HEK293 (cell line): ENCODE measurements around the gene CITED4.

Experiments used
- CTCF ChIA-PET: fragments of 350-600 bp; formaldehyde crosslinking; extraction: SDS; loops from one replicate; lab custom pipeline; 2021; ENCODE audit warnings: antibody characterized with exemption; lab: Yijun Ruan, JAX
- POLR2A ChIA-PET: fragments of 300-600 bp; formaldehyde crosslinking; extraction: SDS; loops from one replicate; lab custom pipeline; 2020; ENCODE audit warnings: antibody characterized with exemption, inconsistent platforms; lab: Yijun Ruan, JAX
- H3K27ac ChIP-seq: fragments of 200-500 bp; sonication (Bioruptor generic); 2 replicates; pipeline ENCODE4 v1.5.1; 2014; ENCODE audit warnings: low read depth, low read length, control low read depth, inconsistent platforms; ENCODE audit errors: extremely low read depth
- H3K36me3 ChIP-seq, 2 experiments: fragments of 200-500 bp in 1 of 2; sonication (Bioruptor generic) in 1 of 2; 1 replicate in 1 of 2; 2 replicates in 1 of 2; pipeline ENCODE4 v1.5.1; 2014 to 2017; ENCODE audit warnings: inconsistent platforms in 2 of 2, low read length in 2 of 2; ENCODE audit not compliant: control insufficient read depth in 2 of 2, insufficient read depth in 1 of 2
- H3K4me1 ChIP-seq: fragments of 200-500 bp; sonication (Bioruptor generic); 2 replicates; pipeline ENCODE4 v1.5.1; 2014; ENCODE audit warnings: mild to moderate bottlenecking, low read length, inconsistent platforms; ENCODE audit not compliant: control insufficient read depth, insufficient read depth
- H3K4me3 ChIP-seq: 2 replicates; pipeline ENCODE4 v1.5.1; 2011; ENCODE audit warnings: low read depth, mild to moderate bottlenecking, control low read depth, low read length, moderate library complexity
- H3K9me3 ChIP-seq: fragments of 200-500 bp; sonication (Bioruptor generic); 2 replicates; pipeline ENCODE4 v1.5.1; 2014; ENCODE audit warnings: low read depth, low read length, inconsistent platforms; ENCODE audit not compliant: control insufficient read depth, insufficient read depth
- BCL11B ChIP-seq: fragments of 450-650 bp; formaldehyde crosslinking; IDR thresholded peaks from 2 replicates; pipeline ENCODE4 v1.5.1; 2016; ENCODE audit warnings: low read depth, missing biosample characterization, missing genetic modification characterization
- EGR2 ChIP-seq: fragments of 450-650 bp; formaldehyde crosslinking; IDR thresholded peaks from 2 replicates; pipeline ENCODE4 v1.5.1; 2016; ENCODE audit warnings: low read depth, missing biosample characterization, missing genetic modification characterization
- IKZF3 ChIP-seq: fragments of 450-650 bp; IDR thresholded peaks from 2 replicates; pipeline ENCODE4 v1.5.0; 2018; ENCODE audit warnings: missing biosample characterization, mild to moderate bottlenecking, missing genetic modification characterization, moderate library complexity
- KLF1 ChIP-seq: fragments of 450-650 bp; formaldehyde crosslinking; IDR thresholded peaks from 2 replicates; pipeline ENCODE4 v1.5.1; 2016; ENCODE audit warnings: missing biosample characterization, missing genetic modification characterization
- ZFHX2 ChIP-seq: fragments of 450-650 bp; formaldehyde crosslinking; conservative IDR thresholded peaks from 2 replicates; pipeline ENCODE4 v1.5.1; 2016; ENCODE audit warnings: missing biosample characterization, missing genetic modification characterization
- ZNF146 ChIP-seq: fragments of 450-650 bp; formaldehyde crosslinking; IDR thresholded peaks from 2 replicates; pipeline ENCODE4 v1.5.1; 2016; ENCODE audit warnings: missing biosample characterization, missing genetic modification characterization
- ZNF211 ChIP-seq: fragments of 450-650 bp; formaldehyde crosslinking; IDR thresholded peaks from 2 replicates; pipeline ENCODE4 v1.5.1; 2016; ENCODE audit warnings: low read depth, missing biosample characterization, missing genetic modification characterization
- ZNF398 ChIP-seq: fragments of 450-650 bp; formaldehyde crosslinking; IDR thresholded peaks from 2 replicates; pipeline ENCODE4 v1.5.1; 2017; ENCODE audit warnings: missing biosample characterization, missing genetic modification characterization
- ZNF449 ChIP-seq: fragments of 450-650 bp; formaldehyde crosslinking; IDR thresholded peaks from 2 replicates; pipeline ENCODE4 v1.5.1; 2017; ENCODE audit warnings: missing biosample characterization, mild to moderate bottlenecking, missing genetic modification characterization, moderate library complexity
- ZNF510 ChIP-seq: fragments of 450-650 bp; formaldehyde crosslinking; IDR thresholded peaks from 2 replicates; pipeline ENCODE4 v1.5.1; 2018; ENCODE audit warnings: mild to moderate bottlenecking, missing genetic modification characterization, missing biosample characterization; ENCODE audit not compliant: insufficient replicate concordance
- ZNF513 ChIP-seq: fragments of 450-650 bp; IDR thresholded peaks from 2 replicates; pipeline ENCODE4 v1.5.1; 2018; ENCODE audit warnings: missing biosample characterization, missing genetic modification characterization
- ZNF707 ChIP-seq: fragments of 450-650 bp; formaldehyde crosslinking; IDR thresholded peaks from 2 replicates; pipeline ENCODE4 v1.5.1; 2016; ENCODE audit warnings: missing biosample characterization, missing genetic modification characterization
- ZNF776 ChIP-seq: fragments of 450-650 bp; formaldehyde crosslinking; IDR thresholded peaks from 2 replicates; pipeline ENCODE4 v1.5.0; 2017; ENCODE audit warnings: missing biosample characterization, missing genetic modification characterization, borderline replicate concordance
- ZSCAN16 ChIP-seq: fragments of 450-650 bp; formaldehyde crosslinking; IDR thresholded peaks from 2 replicates; pipeline ENCODE4 v1.5.1; 2016; ENCODE audit warnings: missing biosample characterization, missing genetic modification characterization
- ZSCAN23 ChIP-seq: fragments of 450-650 bp; formaldehyde crosslinking; IDR thresholded peaks from 2 replicates; pipeline ENCODE4 v1.5.1; 2016; ENCODE audit warnings: missing biosample characterization, missing genetic modification characterization
- ZSCAN30 ChIP-seq: fragments of 450-650 bp; IDR thresholded peaks from 2 replicates; pipeline ENCODE4 v1.5.1; 2018; ENCODE audit warnings: missing biosample characterization, mild to moderate bottlenecking, missing genetic modification characterization, moderate library complexity

CITED4 gene

GRCh38 chr1:40847023-40847745 is 15.0 kb downstream of the CITED4 start (continued):
- TF ChIP-seq ZSCAN23 (tag by site-specific recombination) = no peak
- TF ChIP-seq ZNF398 (tag by site-specific recombination) = no peak
- TF ChIP-seq ZNF146 = no peak
- TF ChIP-seq ZNF510 (tag by site-specific recombination) = no peak
- no peak for TF ChIP-seq KLF1 (tag by site-specific recombination)
- no peak for TF ChIP-seq ZNF211 (tag by site-specific recombination)
- TF ChIP-seq ZNF776 (tag by site-specific recombination) = no peak
- no peak for TF ChIP-seq IKZF3 (tag by site-specific recombination)
- TF ChIP-seq ZSCAN30 (tag by site-specific recombination) = no peak

GRCh38 chr1:40845895-40846294 is 16.3 kb downstream of the CITED4 start:
- Histone ChIP-seq H3K4me3 (no peak overlapping the region), H3K4me1 (no peaks in the 10 kb centered on the region), H3K36me3 (no peaks in the 10 kb centered on the region), H3K27ac (no peak overlapping the region), H3K9me3 (no peaks in the 10 kb centered on the region)
- ChIA-PET CTCF (interaction anchor here (1.9 to 17.3 kb wide), 3 partner anchors 71 to 107 kb away, joined by 7 to 415 read pairs (median 8); no protein-coding TSS in a partner anchor), POLR2A (no interaction called here)
- peak; percentile 62 for TF ChIP-seq ZNF146
- TF ChIP-seq ZNF707 (tag by site-specific recombination) = no peak
- no peak for TF ChIP-seq ZNF449 (tag by site-specific recombination)
- no peak for TF ChIP-seq BCL11B (tag by site-specific recombination)

- POLR2A ChIA-PET = no interaction called here
These were observed 17.0 kb downstream of the CITED4 start for GRCh38 chr1:40844887-40845878.

More at GRCh38 chr1:40844887-40845878, 17.0 kb downstream of the CITED4 start:
- H3K36me3 ChIP-seq = no peaks in the 10 kb centered on the region
- no peaks in the 10 kb centered on the region for H3K4me1 ChIP-seq
- no peak overlapping the region for H3K4me3 ChIP-seq
- CTCF ChIA-PET = interaction anchor here (0.8 to 2.1 kb wide), 4 partner anchors 71 to 549 kb away, joined by 3 to 8 read pairs (median 5); no protein-coding TSS in a partner anchor
- peak; percentile 51 for TF ChIP-seq ZFHX2 (tag by site-specific recombination)
- TF ChIP-seq IKZF3 (tag by site-specific recombination) = no peak
- 0 out of 2 replicates have a peak, but pooled peaks have one; percentile 36 for TF ChIP-seq ZNF513 (tag by site-specific recombination)
- peak; percentile 65; the same call in 1 of the 2 replicates for TF ChIP-seq EGR2
- TF ChIP-seq ZNF776 (tag by site-specific recombination) = no peak
- 0 out of 2 replicates have a peak, but pooled peaks have one; percentile 28 for TF ChIP-seq ZSCAN16 (tag by site-specific recombination)
- TF ChIP-seq, all 188 proteins: peak for 4
- H3K27ac ChIP-seq = no peak overlapping the region
- no peaks in the 10 kb centered on the region for H3K9me3 ChIP-seq
